NT2/D1 (cell line): ENCODE measurements around the gene TMEM253.

Source experiments
- YY1 ChIP-seq: IDR thresholded peaks from 2 replicates; pipeline ENCODE4 v1.6.1; 2011; ENCODE audit not compliant: insufficient read length, insufficient read depth
- ZNF274 ChIP-seq: IDR thresholded peaks from 2 replicates; pipeline ENCODE4 v1.6.1; 2011; ENCODE audit warnings: mild to moderate bottlenecking, low read depth, low read length

GRCh38 chr14:21133901-21134300, 33.0 kb downstream of the TMEM253 start:
- TF ChIP-seq ZNF274 = no peak
- no peak for TF ChIP-seq YY1
